Keratinocyte (primary cell): ENCODE data around the gene MYL10. TPM values are rescaled to one million over a fixed set of nuclear protein-coding genes. Genes with fewer than 3 reads are reported as not detected.

Experiments
- DNase-seq: peaks from one replicate; pipeline ENCODE4 v3.0.0-alpha.2; 2011; ENCODE audit warnings: low read depth, missing footprints, low spot score
- FAIRE-seq: peaks from 2 replicates; lab custom pipeline; 2011; peaks lifted over from hg19 to GRCh38; lab: Jason Lieb, UNC
- H2AFZ ChIP-seq: 2 replicates; pipeline ENCODE4 v1.6.0; 2012; ENCODE audit warnings: low read length, control low read depth, inconsistent platforms; ENCODE audit not compliant: control insufficient read depth
- H3K27ac ChIP-seq: 2 replicates; pipeline ENCODE4 v1.5.1; 2011; ENCODE audit warnings: low read length; ENCODE audit not compliant: control insufficient read depth, insufficient read depth
- H3K27me3 ChIP-seq: 3 replicates; pipeline ENCODE4 v1.6.0; 2011; ENCODE audit warnings: low read length; ENCODE audit not compliant: control insufficient read depth, insufficient read depth; ENCODE audit errors: extremely low read depth
- H3K36me3 ChIP-seq, 2 experiments: 2 replicates in 1 of 2; 3 replicates in 1 of 2; pipeline ENCODE4 v1.5.1; 2011; ENCODE audit warnings: low read length in 2 of 2, mild to moderate bottlenecking in 1 of 2; ENCODE audit not compliant: control insufficient read depth in 2 of 2, insufficient read depth in 2 of 2; ENCODE audit errors: extremely low read depth in 1 of 2
- H3K4me1 ChIP-seq: 3 replicates; pipeline ENCODE4 v1.5.1; 2011; ENCODE audit warnings: low read length; ENCODE audit not compliant: control insufficient read depth, insufficient read depth; ENCODE audit errors: extremely low read depth
- H3K4me2 ChIP-seq: 3 replicates; pipeline ENCODE4 v1.6.0; 2011; ENCODE audit warnings: low read depth, low read length; ENCODE audit not compliant: control insufficient read depth, insufficient read depth; ENCODE audit errors: extremely low read depth
- H3K4me3 ChIP-seq, 3 experiments: fragments of 200-600 bp in 1 of 3; sonication (generic) in 1 of 3; 2 replicates in 2 of 3; 3 replicates in 1 of 3; pipeline ENCODE4 v1.5.1; 2011 to 2016; ENCODE audit warnings: low read length in 3 of 3, mild to moderate bottlenecking in 3 of 3, control low read depth in 2 of 3, inconsistent platforms in 1 of 3, low read depth in 1 of 3, mixed read lengths in 1 of 3, mixed run types in 1 of 3, moderate library complexity in 1 of 3; ENCODE audit not compliant: control insufficient read depth in 2 of 3, insufficient read depth in 2 of 3; ENCODE audit errors: extremely low read depth in 1 of 3
- H3K79me2 ChIP-seq: 2 replicates; pipeline ENCODE4 v1.6.0; 2012; ENCODE audit warnings: low read length; ENCODE audit not compliant: control insufficient read depth, insufficient read depth
- H3K9ac ChIP-seq: 3 replicates; pipeline ENCODE4 v1.6.0; 2011; ENCODE audit warnings: low read length; ENCODE audit not compliant: control insufficient read depth, insufficient read depth; ENCODE audit errors: extremely low read depth
- H3K9me1 ChIP-seq: 3 replicates; pipeline ENCODE4 v1.6.0; 2011; ENCODE audit warnings: low read length; ENCODE audit not compliant: control insufficient read depth, insufficient read depth; ENCODE audit errors: extremely low read depth
- H3K9me3 ChIP-seq: 2 replicates; pipeline ENCODE4 v1.5.1; 2012; ENCODE audit warnings: low read depth, low read length; ENCODE audit not compliant: control insufficient read depth
- H4K20me1 ChIP-seq: 3 replicates; pipeline ENCODE4 v1.6.0; 2011; ENCODE audit warnings: low read length; ENCODE audit not compliant: control insufficient read depth, insufficient read depth; ENCODE audit errors: extremely low read depth
- CTCF ChIP-seq, 3 experiments: IDR thresholded peaks in 1 of 3; conservative IDR thresholded peaks in 1 of 3; optimal IDR thresholded peaks in 1 of 3; 2 replicates in 2 of 3; 3 replicates in 1 of 3; pipeline versions ENCODE3 to v1.5.1; 2011; ENCODE audit warnings: low read length in 3 of 3, mild to moderate bottlenecking in 3 of 3, moderate library complexity in 2 of 3, control low read depth in 1 of 3, inconsistent platforms in 1 of 3; ENCODE audit not compliant: insufficient read depth in 2 of 3; ENCODE audit errors: extremely low read depth in 1 of 3
- EZH2 ChIP-seq: IDR thresholded peaks from one replicate; pipeline ENCODE4 v1.6.1; 2012; ENCODE audit warnings: inconsistent platforms, mild to moderate bottlenecking, low read length, moderate library complexity
- dilution Hi-C: fragments of 300-500 bp; cut with MboI; formaldehyde crosslinking; loops from one replicate; pipeline ENCODE4 v1.7.0; 2020; ENCODE audit warnings: low sequenced_read_pairs; ENCODE audit not compliant: extremely low pct_ligation_motif_present
- polyA plus RNA-seq, 5 experiments: library from polyadenylated mRNA; depleted of rRNA in 3 of 5; stranded (reverse) in 3 of 5; stranded (forward) in 1 of 5; unstranded in 1 of 5; fragments of >200 nt; gene quantifications; 1 replicate in 1 of 5; 2 replicates in 3 of 5; 3 replicates in 1 of 5; pipeline versions ENCODE4 v1.2.1 to v1.2.3, GENCODE V29; 2011 to 2012; ENCODE audit warnings: missing spikeins in 2 of 5, low read depth in 1 of 5, low replicate concordance in 1 of 5

Gene MYL10
- polyA plus RNA-seq, 1 donor (not counting 4 experiments of a cell fraction or from before 2014, with no cell fraction given): not detected

DNA sequence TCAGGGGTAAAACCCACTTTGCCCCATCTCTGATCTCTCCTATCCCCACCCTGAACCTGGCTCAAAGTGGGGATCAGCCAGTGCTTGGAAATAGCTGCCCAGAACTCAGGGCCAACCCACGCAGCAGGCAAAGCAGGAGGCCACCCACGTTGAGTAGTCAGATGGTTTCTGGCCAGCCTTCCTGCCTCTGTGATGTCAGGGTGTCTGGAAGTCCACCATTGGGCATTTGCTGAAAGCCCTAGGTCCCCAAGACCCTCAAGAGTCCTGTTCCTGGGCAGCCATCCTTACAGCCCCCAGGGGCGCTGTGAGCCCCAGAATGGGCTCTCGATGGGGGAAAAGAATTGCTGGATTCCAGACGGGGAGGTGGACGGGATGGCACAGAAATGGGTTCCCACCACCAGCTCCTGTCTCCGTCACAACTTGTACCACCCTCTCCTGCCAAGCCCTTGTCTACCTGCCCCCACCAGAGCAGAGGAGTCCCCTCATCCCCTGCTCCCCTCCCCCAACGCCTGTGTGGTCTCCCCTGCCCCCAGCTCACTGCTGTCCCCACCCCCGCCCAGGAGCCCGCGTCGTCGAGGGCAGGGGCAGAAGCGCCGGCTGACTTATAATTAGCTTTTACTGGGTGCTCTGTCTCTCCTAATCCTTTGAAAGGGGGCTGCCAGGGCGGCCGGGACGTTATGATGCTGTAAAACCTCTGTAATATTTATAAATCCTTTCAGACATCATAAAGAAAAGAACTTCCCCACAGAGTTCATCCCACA is 3.9 kb downstream of the MYL10 start:
- Histone ChIP-seq H3K4me3 (no peak overlapping the region), H2AFZ (no peak overlapping the region), H3K36me3 (no peaks in the 10 kb centered on the region), H3K27ac (no peak overlapping the region), H3K9ac (no peak overlapping the region), H3K9me3 (no peaks in the 10 kb centered on the region), H3K9me1 (no peaks in the 10 kb centered on the region), H3K79me2 (no peaks in the 10 kb centered on the region), H3K4me2 (no peak overlapping the region), H4K20me1 (no peaks in the 10 kb centered on the region), H3K4me1 (peaks cover 2% of the 10 kb centered on the region), H3K27me3 (peaks cover 37% of the 10 kb centered on the region)
- dilution Hi-C loops: no loop called here
- FAIRE-seq: no peak
- TF ChIP-seq EZH2 (peak; percentile 36), CTCF (optimal IDR thresholded peaks at IDR 0.05 in 1 of 3, IDR thresholded peaks at IDR 0.05 in 1 of 3, conservative IDR thresholded peaks at IDR 0.05 in 1 of 3; ENCODE audit: extremely low read depth in 1 of 3, insufficient read depth in 2 of 3, low read length in 3 of 3) (peak in 1 of 3 experiments; percentile 8)
- DNase-seq: no peak

- H3K4me1 ChIP-seq: no peaks in the 10 kb centered on the region
- DNase-seq (no peak), FAIRE-seq (no peak)
- H3K36me3 ChIP-seq: no peaks in the 10 kb centered on the region
- no peaks in the 10 kb centered on the region for H3K79me2 ChIP-seq
- no peak overlapping the region for H3K4me3 ChIP-seq
- dilution Hi-C loops: no loop called here
- no peaks in the 10 kb centered on the region for H4K20me1 ChIP-seq
- H3K9ac ChIP-seq: no peak overlapping the region
- H3K4me2 ChIP-seq: no peak overlapping the region
- no peaks in the 10 kb centered on the region for H3K9me1 ChIP-seq
- peaks cover 37% of the 10 kb centered on the region for H3K27me3 ChIP-seq
- no peak overlapping the region for H3K27ac ChIP-seq
- no peak for TF ChIP-seq EZH2
- no peak for TF ChIP-seq CTCF (optimal IDR thresholded peaks at IDR 0.05 in 1 of 3, IDR thresholded peaks at IDR 0.05 in 1 of 3, conservative IDR thresholded peaks at IDR 0.05 in 1 of 3; ENCODE audit: extremely low read depth in 1 of 3, insufficient read depth in 2 of 3, low read length in 3 of 3)
- no peak overlapping the region for H2AFZ ChIP-seq
- H3K9me3 ChIP-seq: no peaks in the 10 kb centered on the region
These were observed 4.7 kb downstream of the MYL10 start for GRCh38 chr7:101624246-101625001.
